Gastrocnemius medialis (tissue), 4 donors: ENCODE measurements around the gene PODN. TPM values are rescaled to one million over a fixed set of nuclear protein-coding genes. Genes with fewer than 3 reads are reported as not detected.

Experiments used
- ATAC-seq, 2 donors: fragments of 150-250 bp; one replicate each; pipeline ENCODE4 v1.9.1; 2016
- DNase-seq, 2 donors: peaks; one replicate each; pipeline ENCODE4 v3.0.0-alpha.2; 2019
- H3K27ac ChIP-seq, 4 donors: fragments of 200-600 bp; sonication (generic); 1 replicate in 1 of 4; 2 replicates in 3 of 4; pipeline ENCODE4 v1.5.1; 2016 to 2018; ENCODE audit warnings: mild to moderate bottlenecking in 2 of 4, moderate library complexity in 1 of 4
- H3K27me3 ChIP-seq, 3 donors: fragments of 200-600 bp; sonication (generic) in 2 of 3; 1 replicate in 1 of 3; 2 replicates in 2 of 3; pipeline versions ENCODE4 v1.5.1 to v1.6.0; 2016 to 2019; ENCODE audit warnings: mild to moderate bottlenecking in 1 of 3, moderate library complexity in 1 of 3
- H3K36me3 ChIP-seq, 2 donors: fragments of 200-600 bp; sonication (generic) in 1 of 2; one replicate each; pipeline ENCODE4 v1.5.1; 2017 to 2018
- H3K4me1 ChIP-seq, 2 donors: fragments of 200-600 bp; sonication (generic) in 1 of 2; one replicate each; pipeline ENCODE4 v1.5.1; 2016 to 2017; ENCODE audit warnings: mild to moderate bottlenecking in 2 of 2
- H3K4me3 ChIP-seq, 4 donors: fragments of 200-600 bp; sonication (generic) in 3 of 4; 1 replicate in 1 of 4; 2 replicates in 3 of 4; pipeline ENCODE4 v1.5.1; 2016 to 2019; ENCODE audit warnings: mild to moderate bottlenecking in 2 of 4
- H3K9me3 ChIP-seq, 3 donors: fragments of 200-600 bp; sonication (generic) in 2 of 3; 1 replicate in 1 of 3; 2 replicates in 2 of 3; pipeline ENCODE4 v1.5.1; 2016 to 2019
- POLR2A ChIP-seq, 2 donors: fragments of 450-650 bp; IDR thresholded peaks; one replicate each; pipeline ENCODE4 v1.6.1; 2017; ENCODE audit warnings: antibody characterized with exemption in 2 of 2, mild to moderate bottlenecking in 2 of 2, moderate library complexity in 2 of 2
- in situ Hi-C, 4 donors: fragments of 200-750 bp; cut with MboI; loops; one replicate each; pipeline versions ENCODE4 v1.15.0 to v1.8.0; 2017; ENCODE audit warnings: low sequenced_read_pairs in 4 of 4
- intact Hi-C: fragments of 100-400 bp; cut with DNase I; formaldehyde crosslinking; loops from one replicate; pipeline ENCODE4 v1.15.1; 2023; ENCODE audit warnings: low total_unique reads
- total RNA-seq, 4 donors: library from RNA; depleted of rRNA; stranded (reverse); fragments of >200 nt; gene quantifications; one replicate each; pipeline versions ENCODE4 v1.1.0 to v1.2.3, GENCODE V29; 2016
- TF ChIP-seq, protein P1 (sequence below), 5 experiments: fragments of 450-650 bp in 3 of 5; fragments of 200-600 bp in 2 of 5; sonication (generic) in 2 of 5; IDR thresholded peaks in 4 of 5; conservative IDR thresholded peaks in 1 of 5; 1 replicate in 4 of 5; 2 replicates in 1 of 5; pipeline ENCODE4 v1.5.1; 2016 to 2019; ENCODE audit warnings: antibody characterized with exemption in 5 of 5, mild to moderate bottlenecking in 3 of 5, moderate library complexity in 3 of 5

Gene PODN
- total RNA-seq, 4 donors from 2014 or later: 10.2 to 15.9 (median 13.0) TPM

DNA sequence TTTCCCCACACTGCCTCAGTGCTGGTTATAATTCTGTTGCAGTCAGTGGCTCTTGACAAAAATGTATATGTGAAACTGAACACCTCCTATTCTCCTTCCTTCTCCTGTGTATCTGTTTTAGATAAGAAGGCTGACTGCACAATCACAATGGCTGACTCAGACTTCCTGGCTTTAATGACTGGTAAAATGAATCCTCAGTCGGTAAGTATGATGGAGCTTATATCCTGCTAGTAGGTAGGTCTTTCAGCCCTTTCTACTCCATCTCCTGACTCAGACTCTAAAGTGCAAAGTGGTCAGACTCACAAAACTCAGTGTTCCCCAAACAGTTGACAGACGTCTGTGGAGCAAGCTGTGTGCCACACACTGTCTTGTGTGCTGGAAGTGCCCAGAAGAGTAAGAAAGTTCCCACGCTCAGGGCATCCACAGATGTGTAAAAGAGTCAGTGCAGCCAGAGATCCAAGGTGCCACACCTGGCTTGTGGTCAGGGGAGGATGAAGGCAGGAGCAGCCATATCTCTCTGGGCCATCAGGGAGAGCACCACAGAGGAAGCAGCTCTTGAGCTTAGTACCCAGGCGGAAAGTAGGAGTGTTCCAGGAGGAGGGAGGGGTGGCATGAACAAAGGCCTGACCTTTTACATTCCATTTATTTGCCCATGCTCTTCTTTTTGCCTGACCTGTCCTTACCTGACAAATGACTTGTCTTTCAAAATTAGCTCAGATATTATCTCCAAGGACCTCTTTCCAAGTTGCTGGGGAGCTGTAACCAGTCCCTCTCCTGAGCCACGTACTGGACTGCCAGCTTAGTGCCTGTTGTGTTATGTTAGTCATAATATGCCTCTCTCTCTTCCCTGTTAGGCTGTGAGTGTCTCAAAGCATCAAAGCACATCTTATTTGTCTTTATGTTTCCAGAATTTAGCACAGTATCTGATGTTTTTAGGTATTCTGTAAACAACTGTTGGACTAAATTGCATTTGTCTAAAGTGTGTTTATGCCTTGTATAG lies 14.0 kb upstream of the PODN start:
- TF ChIP-seq, protein P1, sequence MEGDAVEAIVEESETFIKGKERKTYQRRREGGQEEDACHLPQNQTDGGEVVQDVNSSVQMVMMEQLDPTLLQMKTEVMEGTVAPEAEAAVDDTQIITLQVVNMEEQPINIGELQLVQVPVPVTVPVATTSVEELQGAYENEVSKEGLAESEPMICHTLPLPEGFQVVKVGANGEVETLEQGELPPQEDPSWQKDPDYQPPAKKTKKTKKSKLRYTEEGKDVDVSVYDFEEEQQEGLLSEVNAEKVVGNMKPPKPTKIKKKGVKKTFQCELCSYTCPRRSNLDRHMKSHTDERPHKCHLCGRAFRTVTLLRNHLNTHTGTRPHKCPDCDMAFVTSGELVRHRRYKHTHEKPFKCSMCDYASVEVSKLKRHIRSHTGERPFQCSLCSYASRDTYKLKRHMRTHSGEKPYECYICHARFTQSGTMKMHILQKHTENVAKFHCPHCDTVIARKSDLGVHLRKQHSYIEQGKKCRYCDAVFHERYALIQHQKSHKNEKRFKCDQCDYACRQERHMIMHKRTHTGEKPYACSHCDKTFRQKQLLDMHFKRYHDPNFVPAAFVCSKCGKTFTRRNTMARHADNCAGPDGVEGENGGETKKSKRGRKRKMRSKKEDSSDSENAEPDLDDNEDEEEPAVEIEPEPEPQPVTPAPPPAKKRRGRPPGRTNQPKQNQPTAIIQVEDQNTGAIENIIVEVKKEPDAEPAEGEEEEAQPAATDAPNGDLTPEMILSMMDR (IDR thresholded peaks at IDR 0.05 in 4 of 5, conservative IDR thresholded peaks at IDR 0.05 in 1 of 5): no peak
- TF ChIP-seq POLR2A (IDR thresholded peaks at IDR 0.05): no peak
- no peak overlapping the region for H3K4me3 ChIP-seq
- no peak for ATAC-seq
- H3K27me3 ChIP-seq: no peaks in the 10 kb centered on the region
- no peak overlapping the region for H3K27ac ChIP-seq
- no peaks in the 10 kb centered on the region for H3K9me3 ChIP-seq
- DNase-seq: no peak
- peaks cover 7% of the 10 kb centered on the region in 2 donors for H3K4me1 ChIP-seq
- intact Hi-C loops: no loop called here
- peaks cover 0 to 15% of the 10 kb centered on the region in 2 donors for H3K36me3 ChIP-seq
- in situ Hi-C loops: no loop called here

DNA sequence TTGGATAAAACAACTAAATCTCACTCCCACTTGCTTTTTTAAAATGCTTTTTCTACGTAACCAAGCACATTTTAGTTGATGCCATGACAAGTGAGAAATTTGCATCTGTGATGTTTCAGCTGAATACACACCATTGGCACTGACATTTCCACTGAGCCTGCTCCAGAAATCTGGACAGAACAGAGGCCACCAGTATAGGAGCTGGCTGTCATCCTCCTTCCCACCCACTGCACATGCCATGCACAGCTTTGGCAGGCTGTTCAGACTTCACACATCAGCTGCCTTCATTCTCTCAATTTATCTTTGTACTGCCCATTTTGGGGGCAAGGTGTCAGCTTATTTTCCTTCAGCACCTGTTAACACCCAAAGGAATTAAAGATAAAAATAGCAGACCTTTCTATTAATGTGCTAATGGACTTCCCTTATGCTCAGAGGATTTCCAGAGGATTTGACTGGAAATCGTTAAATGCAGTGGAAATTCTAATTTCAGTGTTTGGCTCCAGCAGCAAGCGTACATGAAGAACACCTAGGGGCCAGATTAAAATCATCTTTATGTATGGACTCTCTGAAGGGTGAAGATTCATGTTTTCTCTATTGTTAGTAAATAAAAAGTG lies 12.9 kb upstream of the PODN start:
- H3K9me3 ChIP-seq: no peaks in the 10 kb centered on the region
- TF ChIP-seq POLR2A (IDR thresholded peaks at IDR 0.05): no peak
- TF ChIP-seq, protein P1 (IDR thresholded peaks at IDR 0.05 in 4 of 5, conservative IDR thresholded peaks at IDR 0.05 in 1 of 5): no peak
- no peak overlapping the region for H3K4me3 ChIP-seq
- H3K4me1 ChIP-seq: peaks cover 7% of the 10 kb centered on the region in 2 donors
- in situ Hi-C loops (no loop called here), intact Hi-C loops (no loop called here)
- H3K27me3 ChIP-seq: no peaks in the 10 kb centered on the region
- ATAC-seq: no peak
- H3K27ac ChIP-seq: no peak overlapping the region
- H3K36me3 ChIP-seq: peaks cover 0 to 20% of the 10 kb centered on the region in 2 donors
- no peak for DNase-seq

DNA sequence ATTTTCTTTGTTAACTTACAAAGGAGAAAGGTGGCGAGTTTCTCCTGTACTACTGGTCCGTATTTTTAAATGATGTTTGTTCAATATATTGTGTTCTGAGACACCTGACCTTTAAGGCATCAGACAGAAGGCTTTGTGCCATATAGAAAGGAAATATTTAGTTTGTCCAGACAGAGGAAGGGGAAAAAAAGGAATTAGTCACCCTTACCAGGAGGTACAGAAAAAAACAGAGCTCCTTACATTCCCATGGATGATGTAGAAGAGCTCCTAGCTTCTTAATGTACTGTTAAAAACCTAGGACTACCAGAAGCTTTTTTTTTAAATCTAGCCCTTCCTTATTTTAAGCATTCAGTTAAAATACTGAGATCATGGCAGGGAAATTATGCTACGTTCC lies 12.4 kb upstream of the PODN start:
- Histone ChIP-seq H3K27ac (no peak overlapping the region), H3K27me3 (no peaks in the 10 kb centered on the region), H3K4me1 (peaks cover 7% of the 10 kb centered on the region in 2 donors), H3K36me3 (peaks cover 0 to 20% of the 10 kb centered on the region in 2 donors), H3K9me3 (no peaks in the 10 kb centered on the region), H3K4me3 (no peak overlapping the region)
- in situ Hi-C loops (no loop called here), intact Hi-C loops (no loop called here)
- TF ChIP-seq, protein P1 (IDR thresholded peaks at IDR 0.05 in 4 of 5, conservative IDR thresholded peaks at IDR 0.05 in 1 of 5): no peak
- ATAC-seq: no peak
- DNase-seq: no peak

DNA sequence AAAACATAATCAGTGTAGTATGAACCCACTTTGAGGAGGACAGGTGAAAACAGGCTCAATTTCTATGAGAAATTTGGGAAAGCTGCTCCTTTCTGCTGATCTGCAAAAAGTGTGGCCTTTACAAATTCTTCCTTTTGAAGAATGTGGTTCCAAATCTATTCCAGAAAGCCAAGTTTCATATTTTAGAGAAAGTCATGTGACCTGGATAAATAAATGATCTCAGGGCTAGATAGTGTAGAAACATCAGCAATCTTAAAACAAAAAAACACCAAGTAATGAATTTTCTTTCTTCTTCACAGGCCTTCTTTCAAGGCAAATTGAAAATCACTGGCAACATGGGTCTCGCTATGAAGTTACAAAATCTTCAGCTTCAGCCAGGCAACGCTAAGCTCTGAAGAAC lies 11.7 kb upstream of the PODN start:
- H3K4me1 ChIP-seq: peaks cover 7% of the 10 kb centered on the region in 2 donors
- intact Hi-C loops: no loop called here
- DNase-seq: no peak
- no peak overlapping the region for H3K27ac ChIP-seq
- TF ChIP-seq, protein P1 (IDR thresholded peaks at IDR 0.05 in 4 of 5, conservative IDR thresholded peaks at IDR 0.05 in 1 of 5): no peak
- no peak for TF ChIP-seq POLR2A (IDR thresholded peaks at IDR 0.05)
- no peak overlapping the region for H3K4me3 ChIP-seq
- peaks cover 0 to 20% of the 10 kb centered on the region in 2 donors for H3K36me3 ChIP-seq
- ATAC-seq: no peak
- in situ Hi-C loops: no loop called here
- no peaks in the 10 kb centered on the region for H3K27me3 ChIP-seq
- H3K9me3 ChIP-seq: no peaks in the 10 kb centered on the region
